Renal cortex interstitium (tissue), 15 donors: ENCODE results near the gene KIAA0513. TPM values are rescaled to one million over a fixed set of nuclear protein-coding genes. Genes with fewer than 3 reads are reported as not detected.

Source experiments
- DNase-seq, 11 donors: peaks; one replicate each; pipeline ENCODE4 v3.0.0-alpha.2; 2013; ENCODE audit warnings: low read depth in 9 of 11, low spot score in 4 of 11; ENCODE audit errors: extremely low read depth in 1 of 11
- long read RNA-seq, 16 experiments: transcript quantifications; one replicate each; lab custom pipeline, GENCODE V29; 2026
- polyA plus RNA-seq, 3 donors: library from polyadenylated mRNA; unstranded; fragments of 120-200 nt; gene quantifications; one replicate each; pipeline ENCODE4 v1.2.1, GENCODE V29; 2013; ENCODE audit not compliant: insufficient read length in 3 of 3

The KIAA0513 gene
- polyA plus RNA-seq = 1 to 10 TPM; 4.0 to 5.6 (median 4.3) TPM
- long read RNA-seq, donor 1 = 0 reads
- long read RNA-seq, donor 2 = 0 reads
- long read RNA-seq, donor 3 = 0 reads
- long read RNA-seq, donor 4 = 0 reads
- long read RNA-seq, donor 5 = 0 reads
- long read RNA-seq, donor 6, full-length matches to known transcripts = 1 of 1 reads
- long read RNA-seq, donor 6, partial matches to known transcripts = 0 of 1 reads
- long read RNA-seq, donor 6, other reads (novel, unspliced or antisense) = 0 of 1 reads
- long read RNA-seq, donor 7, partial matches to known transcripts = 0 of 1 reads
- long read RNA-seq, donor 7, other reads (novel, unspliced or antisense) = 0 of 1 reads
- long read RNA-seq, donor 8 = 0 reads
- long read RNA-seq, donor 9, full-length matches to known transcripts = 1 of 1 reads
- long read RNA-seq, donor 9, partial matches to known transcripts = 0 of 1 reads
- long read RNA-seq, donor 9, other reads (novel, unspliced or antisense) = 0 of 1 reads
- long read RNA-seq, donor 10, full-length matches to known transcripts = 1 of 1 reads
- long read RNA-seq, donor 10, partial matches to known transcripts = 0 of 1 reads
- long read RNA-seq, donor 10, other reads (novel, unspliced or antisense) = 0 of 1 reads
- long read RNA-seq, donor 11, full-length matches to known transcripts = 1 of 1 reads
- long read RNA-seq, donor 11, partial matches to known transcripts = 0 of 1 reads
- long read RNA-seq, donor 11, other reads (novel, unspliced or antisense) = 0 of 1 reads
- long read RNA-seq, donor 12 = 0 reads
- long read RNA-seq, donor 13 = 0 reads
- long read RNA-seq, donor 14, full-length matches to known transcripts = 1 of 1 reads
- long read RNA-seq, donor 14, partial matches to known transcripts = 0 of 1 reads
- long read RNA-seq, donor 14, other reads (novel, unspliced or antisense) = 0 of 1 reads
- long read RNA-seq, donor 15, full-length matches to known transcripts = 1 of 1 reads
- long read RNA-seq, donor 15, partial matches to known transcripts = 0 of 1 reads
- long read RNA-seq, donor 15, other reads (novel, unspliced or antisense) = 0 of 1 reads
- long read RNA-seq, donor 16, full-length matches to known transcripts = 1 of 1 reads
- long read RNA-seq, donor 16, partial matches to known transcripts = 0 of 1 reads
- long read RNA-seq, donor 16, other reads (novel, unspliced or antisense) = 0 of 1 reads

- peak; percentile 82 to 95 (median 92) for DNase-seq
Observed at GRCh38 chr16:85027349-85027957, at the start of gene KIAA0513. KIAA0513 (plus strand) TSS chr16:85027795; CDS start chr16:85067072, 39,277 bp downstream.

GRCh38 chr16:84979516-84979915 lies 48.1 kb upstream of the KIAA0513 start:
- DNase-seq = no peak

- no peak for DNase-seq
Observed at GRCh38 chr16:84982434-84982833, 45.2 kb upstream of the KIAA0513 start.

GRCh38 chr16:84985079-84986065 lies 42.2 kb upstream of the KIAA0513 start:
- DNase-seq = no peak

- DNase-seq = no peak
Observed at GRCh38 chr16:84986102-84986501, 41.5 kb upstream of the KIAA0513 start.

- no peak for DNase-seq
Observed at GRCh38 chr16:84986879-84987278, 40.7 kb upstream of the KIAA0513 start.

- DNase-seq = no peak
Observed at GRCh38 chr16:84988328-84989080, 39.1 kb upstream of the KIAA0513 start.

- no peak for DNase-seq
Observed at GRCh38 chr16:84989749-84990620, 37.6 kb upstream of the KIAA0513 start.

- DNase-seq = no peak
Observed at GRCh38 chr16:84990782-84991181, 36.8 kb upstream of the KIAA0513 start.

- no peak for DNase-seq
Observed at GRCh38 chr16:84992717-84993075, 34.9 kb upstream of the KIAA0513 start.

GRCh38 chr16:84993926-84994325 lies 33.7 kb upstream of the KIAA0513 start:
- DNase-seq = no peak

GRCh38 chr16:84995663-84996062 lies 31.9 kb upstream of the KIAA0513 start:
- DNase-seq = no peak

GRCh38 chr16:84996365-84996764 lies 31.2 kb upstream of the KIAA0513 start:
- DNase-seq = no peak

GRCh38 chr16:84999200-84999599 lies 28.4 kb upstream of the KIAA0513 start:
- DNase-seq = no peak

- no peak for DNase-seq
Observed at GRCh38 chr16:84999857-85000480, 27.6 kb upstream of the KIAA0513 start.

- no peak for DNase-seq
Observed at GRCh38 chr16:85002099-85002541, 25.5 kb upstream of the KIAA0513 start.
